Measurements from ENCODE around the gene ADGRV1. TPM values are rescaled to one million over a fixed set of nuclear protein-coding genes. Genes with fewer than 3 reads are reported as not detected.
"Not testable (repeated sequence)": the region's sequence is repeated elsewhere in the genome, so short reads cannot be mapped to it uniquely, and the experiment has no call there.

Gene ADGRV1
- total RNA-seq, 1 donor from 2014 or later, result 1.7 TPM

- DNase-seq (ENCODE audit: low spot score) (no peak), ATAC-seq (no peak)
- intact Hi-C loops (cut with DNase I), result no loop called here
Measured at GRCh38 chr5:90685425-90686022, 126.9 kb downstream of the ADGRV1 start.

- intact Hi-C loops (cut with DNase I); ATAC-seq; DNase-seq (ENCODE audit: low spot score): not testable (repeated sequence)
Measured at GRCh38 chr5:90686363-90686762, 127.8 kb downstream of the ADGRV1 start.

- ATAC-seq; DNase-seq (ENCODE audit: low spot score); intact Hi-C loops (cut with DNase I): not testable (repeated sequence)
Measured at GRCh38 chr5:90687458-90687857, 128.9 kb downstream of the ADGRV1 start.

- DNase-seq (ENCODE audit: low spot score) (no peak), ATAC-seq (no peak)
- intact Hi-C loops (cut with DNase I), result no loop called here
Measured at GRCh38 chr5:90689064-90689463, 130.5 kb downstream of the ADGRV1 start.

GRCh38 chr5:90690307-90690706 lies 131.7 kb downstream of the ADGRV1 start:
- DNase-seq (ENCODE audit: low spot score), result no peak
- ATAC-seq, result no peak
- intact Hi-C loops (cut with DNase I), result no loop called here

GRCh38 chr5:90691533-90691932 lies 132.9 kb downstream of the ADGRV1 start:
- DNase-seq (ENCODE audit: low spot score), result no peak
- intact Hi-C loops (cut with DNase I), result no loop called here
- ATAC-seq, result no peak

GRCh38 chr5:90696153-90696552 lies 137.6 kb downstream of the ADGRV1 start:
- intact Hi-C loops (cut with DNase I), result no loop called here
- ATAC-seq, result no peak
- DNase-seq (ENCODE audit: low spot score), result no peak

- ATAC-seq (no peak), DNase-seq (ENCODE audit: low spot score) (no peak)
- intact Hi-C loops (cut with DNase I), result no loop called here
Measured at GRCh38 chr5:90700299-90700698, 141.7 kb downstream of the ADGRV1 start.

GRCh38 chr5:90703932-90704331 lies 145.3 kb downstream of the ADGRV1 start:
- ATAC-seq, result no peak
- intact Hi-C loops (cut with DNase I), result no loop called here
- no peak for DNase-seq (ENCODE audit: low spot score)

- DNase-seq (ENCODE audit: low spot score) (no peak), ATAC-seq (no peak)
- intact Hi-C loops (cut with DNase I), result no loop called here
Measured at GRCh38 chr5:90707698-90708097, 149.1 kb downstream of the ADGRV1 start.

- ATAC-seq (peak; percentile 72), DNase-seq (ENCODE audit: low spot score) (peak; percentile 61)
- intact Hi-C loops (cut with DNase I), result no loop called here
Measured at GRCh38 chr5:90709323-90710155, 150.9 kb downstream of the ADGRV1 start.

- ATAC-seq (no peak), DNase-seq (ENCODE audit: low spot score) (no peak)
- intact Hi-C loops (cut with DNase I), result no loop called here
Measured at GRCh38 chr5:90718387-90718786, 159.8 kb downstream of the ADGRV1 start.

- DNase-seq (ENCODE audit: low spot score) (no peak), ATAC-seq (no peak)
- intact Hi-C loops (cut with DNase I), result no loop called here
Measured at GRCh38 chr5:90739567-90739966, 181.0 kb downstream of the ADGRV1 start.

- intact Hi-C loops (cut with DNase I), result no loop called here
- DNase-seq (ENCODE audit: low spot score) (no peak), ATAC-seq (no peak)
Measured at GRCh38 chr5:90740244-90740799, 181.7 kb downstream of the ADGRV1 start.

GRCh38 chr5:90741022-90741564 lies 182.5 kb downstream of the ADGRV1 start:
- intact Hi-C loops (cut with DNase I), result no loop called here
- DNase-seq (ENCODE audit: low spot score) (no peak), ATAC-seq (no peak)

GRCh38 chr5:90746119-90746518 lies 187.5 kb downstream of the ADGRV1 start:
- no peak for DNase-seq (ENCODE audit: low spot score)
- no peak for ATAC-seq
- intact Hi-C loops (cut with DNase I), result no loop called here

- ATAC-seq (no peak), DNase-seq (ENCODE audit: low spot score) (no peak)
- intact Hi-C loops (cut with DNase I), result no loop called here
Measured at GRCh38 chr5:90747175-90747574, 188.6 kb downstream of the ADGRV1 start.

GRCh38 chr5:90747693-90748092 lies 189.1 kb downstream of the ADGRV1 start:
- intact Hi-C loops (cut with DNase I), result no loop called here
- DNase-seq (ENCODE audit: low spot score) (no peak), ATAC-seq (no peak)

- ATAC-seq (no peak), DNase-seq (ENCODE audit: low spot score) (no peak)
- intact Hi-C loops (cut with DNase I), result no loop called here
Measured at GRCh38 chr5:90759119-90759518, 200.5 kb downstream of the ADGRV1 start.

- intact Hi-C loops (cut with DNase I), result no loop called here
- DNase-seq (ENCODE audit: low spot score) (no peak), ATAC-seq (no peak)
Measured at GRCh38 chr5:90767710-90768109, 209.1 kb downstream of the ADGRV1 start.
